Smooth muscle cell (in vitro differentiated cells): ENCODE measurements around the gene EPG5. TPM values are rescaled to one million over a fixed set of nuclear protein-coding genes. Genes with fewer than 3 reads are reported as not detected.

Experiments used
- DNase-seq: peaks from one replicate; lab custom pipeline; 2025; ENCODE audit not compliant: unreplicated experiment; lab: John Stamatoyannopoulos, UW
- H2AFZ ChIP-seq: fragments of 200-600 bp; sonication (generic); 2 replicates; pipeline ENCODE4 v1.6.0; 2016; ENCODE audit warnings: antibody characterized with exemption, low read depth, mild to moderate bottlenecking
- H3F3A ChIP-seq: fragments of 200-600 bp; sonication (generic); 2 replicates; pipeline ENCODE4 v1.6.0; 2017; ENCODE audit warnings: antibody characterized with exemption, low read depth
- H3K27ac ChIP-seq: fragments of 200-600 bp; sonication (generic); 2 replicates; pipeline ENCODE4 v1.5.1; 2016; ENCODE audit warnings: low read depth, mild to moderate bottlenecking
- H3K27me3 ChIP-seq: fragments of 200-600 bp; sonication (generic); 2 replicates; pipeline ENCODE4 v1.6.1; 2016; ENCODE audit warnings: low read depth, mild to moderate bottlenecking
- H3K36me3 ChIP-seq: fragments of 200-600 bp; sonication (generic); 2 replicates; pipeline ENCODE4 v1.5.1; 2016; ENCODE audit warnings: low read depth
- H3K4me1 ChIP-seq: fragments of 200-600 bp; sonication (generic); 2 replicates; pipeline ENCODE4 v1.5.1; 2016; ENCODE audit warnings: low read depth
- H3K4me2 ChIP-seq: fragments of 200-600 bp; sonication (generic); 2 replicates; pipeline ENCODE4 v1.6.0; 2016; ENCODE audit warnings: mild to moderate bottlenecking
- H3K4me3 ChIP-seq: fragments of 200-600 bp; sonication (generic); 2 replicates; pipeline ENCODE4 v1.5.1; 2016; ENCODE audit warnings: mild to moderate bottlenecking
- H3K79me2 ChIP-seq: fragments of 200-600 bp; sonication (generic); 2 replicates; pipeline ENCODE4 v1.6.0; 2016; ENCODE audit warnings: low read depth, mild to moderate bottlenecking
- H3K9ac ChIP-seq: fragments of 200-600 bp; sonication (generic); 2 replicates; pipeline ENCODE4 v1.6.0; 2016; ENCODE audit warnings: low read depth
- H3K9me3 ChIP-seq: fragments of 200-600 bp; sonication (generic); replicated peaks from 2 replicates; pipeline ENCODE4 v1.5.1; 2016; ENCODE audit warnings: low read depth
- H4K20me1 ChIP-seq: fragments of 200-600 bp; sonication (generic); 2 replicates; pipeline ENCODE4 v1.6.0; 2016; ENCODE audit warnings: low read depth
- CTCF ChIP-seq: fragments of 200-600 bp; sonication (generic); IDR thresholded peaks from 2 replicates; pipeline ENCODE4 v1.5.1; 2017; ENCODE audit warnings: borderline replicate concordance, mild to moderate bottlenecking, antibody characterized with exemption; ENCODE audit not compliant: insufficient read depth, poor library complexity, severe bottlenecking
- WGBS: methylation state at CpG from one replicate; pipeline ENCODE4 v1.1.7; 2016; ENCODE audit warnings: low lambda C conversion rate; 5-methylcytosine and 5-hydroxymethylcytosine counted together
- polyA plus RNA-seq: library from polyadenylated mRNA; unstranded; fragments of >200 nt; fragmentation: Nextera tagmentation; extraction: Ambion mirVana; gene quantifications from 2 replicates; pipeline ENCODE4 v1.2.1, GENCODE V29; 2016
- total RNA-seq: library from RNA; depleted of rRNA; stranded (reverse); fragments of >200 nt; gene quantifications from 2 replicates; pipeline ENCODE4 v1.2.3, GENCODE V29; 2014

EPG5 gene
- total and polyA plus RNA-seq, 2 experiments from 2014 or later, result 2.7 to 20.8 TPM

- 96% methylated on average over 4 of the region's 4 CpGs for WGBS
- H3K4me3 ChIP-seq, result no peak overlapping the region
Observed at GRCh38 chr18:45900623-45901022, 66.5 kb downstream of the EPG5 start.

GRCh38 chr18:45896991-45897390, 70.1 kb downstream of the EPG5 start:
- H3K9me3 ChIP-seq, result no peaks in the 10 kb centered on the region
- no peaks in the 10 kb centered on the region for H4K20me1 ChIP-seq
- H2AFZ ChIP-seq, result no peak overlapping the region
- TF ChIP-seq CTCF, result no peak
- H3K4me3 ChIP-seq, result no peak overlapping the region
- no peak overlapping the region for H3K4me2 ChIP-seq
- H3K4me1 ChIP-seq, result no peaks in the 10 kb centered on the region
- DNase-seq, result no peak
- H3K9ac ChIP-seq, result no peak overlapping the region
- H3K27ac ChIP-seq, result no peak overlapping the region
- peaks cover 25% of the 10 kb centered on the region for H3K36me3 ChIP-seq
- H3F3A ChIP-seq, result no peaks in the 10 kb centered on the region
- H3K27me3 ChIP-seq, result no peaks in the 10 kb centered on the region
- H3K79me2 ChIP-seq, result no peaks in the 10 kb centered on the region

More at GRCh38 chr18:45900623-45901022, 66.5 kb downstream of the EPG5 start:
- H3K36me3 ChIP-seq, result peaks cover 26% of the 10 kb centered on the region
- TF ChIP-seq CTCF, result no peak
- H3K9ac ChIP-seq, result no peak overlapping the region
- no peak overlapping the region for H3K27ac ChIP-seq
- H3K4me1 ChIP-seq, result no peaks in the 10 kb centered on the region
- H3F3A ChIP-seq, result no peaks in the 10 kb centered on the region
- no peak overlapping the region for H2AFZ ChIP-seq
- no peak for DNase-seq
- no peaks in the 10 kb centered on the region for H3K27me3 ChIP-seq
- no peaks in the 10 kb centered on the region for H3K9me3 ChIP-seq
- no peaks in the 10 kb centered on the region for H4K20me1 ChIP-seq
- no peak overlapping the region for H3K4me2 ChIP-seq
- H3K79me2 ChIP-seq, result no peaks in the 10 kb centered on the region

- no peaks in the 10 kb centered on the region for H3F3A ChIP-seq
- no peak overlapping the region for H3K4me3 ChIP-seq
- no peak overlapping the region for H3K27ac ChIP-seq
- H3K79me2 ChIP-seq, result no peaks in the 10 kb centered on the region
- no peak for DNase-seq
- H3K27me3 ChIP-seq, result no peaks in the 10 kb centered on the region
- 98% methylated on average over 7 of the region's 7 CpGs for WGBS
- H3K9me3 ChIP-seq, result no peaks in the 10 kb centered on the region
- H2AFZ ChIP-seq, result no peak overlapping the region
- H3K9ac ChIP-seq, result no peak overlapping the region
- peaks cover 20% of the 10 kb centered on the region for H3K36me3 ChIP-seq
- H3K4me1 ChIP-seq, result no peaks in the 10 kb centered on the region
- no peak for TF ChIP-seq CTCF
- H4K20me1 ChIP-seq, result no peaks in the 10 kb centered on the region
- H3K4me2 ChIP-seq, result no peak overlapping the region
Observed at GRCh38 chr18:45896452-45896851, 70.7 kb downstream of the EPG5 start.

- H4K20me1 ChIP-seq, result no peaks in the 10 kb centered on the region
- H3K9ac ChIP-seq, result no peak overlapping the region
- H3F3A ChIP-seq, result no peaks in the 10 kb centered on the region
- DNase-seq, result no peak
- no peak overlapping the region for H3K27ac ChIP-seq
- WGBS, result 95% methylated on average over 1 of the region's 1 CpG
- no peaks in the 10 kb centered on the region for H3K9me3 ChIP-seq
- H3K79me2 ChIP-seq, result no peaks in the 10 kb centered on the region
- peaks cover 10% of the 10 kb centered on the region for H3K36me3 ChIP-seq
- H3K4me1 ChIP-seq, result no peaks in the 10 kb centered on the region
- no peak overlapping the region for H2AFZ ChIP-seq
- no peak for TF ChIP-seq CTCF
- no peaks in the 10 kb centered on the region for H3K27me3 ChIP-seq
- no peak overlapping the region for H3K4me3 ChIP-seq
- H3K4me2 ChIP-seq, result no peak overlapping the region
Observed at GRCh38 chr18:45895339-45895738, 71.8 kb downstream of the EPG5 start.
